Panc1 (cell line): Measurements from ENCODE around the gene GPR153. TPM values are rescaled to one million over a fixed set of nuclear protein-coding genes. Genes with fewer than 3 reads are reported as not detected.

ENCODE experiments used
- ATAC-seq: fragments of 200-7000 bp; cut with Tn5 transposase; 2 replicates; pipeline ENCODE4 v1.9.1; 2020; ENCODE audit warnings: mild to moderate bottlenecking, moderate library complexity
- BruUV-seq: library from RNA; stranded (reverse); fragments of 400-500 nt; replicated peaks from 2 replicates; lab custom pipeline; 2021; lab: Mats Ljungman, UMichigan
- CTCF ChIA-PET: fragments of 300-600 bp; sonication (Branson Sonifier 250); formaldehyde crosslinking; loops from one replicate; lab custom pipeline; 2022; ENCODE audit warnings: antibody characterized with exemption; lab: Charles Lee
- POLR2A ChIA-PET: fragments of 300-600 bp; sonication (Branson Sonifier 250); formaldehyde crosslinking; loops from one replicate; lab custom pipeline; 2022; ENCODE audit warnings: antibody characterized with exemption; lab: Charles Lee
- DNase-seq: peaks from one replicate; pipeline ENCODE4 v3.0.0-alpha.2; 2010; ENCODE audit warnings: low read depth, low spot score
- H3K27ac ChIP-seq: 2 replicates; pipeline ENCODE4 v1.5.1; 2011; ENCODE audit warnings: mild to moderate bottlenecking, low read length, inconsistent platforms
- H3K27me3 ChIP-seq: fragments of 200-500 bp; sonication (Bioruptor generic); 2 replicates; pipeline ENCODE4 v1.6.0; 2014; ENCODE audit warnings: low read length, inconsistent platforms; ENCODE audit not compliant: control insufficient read depth, insufficient read depth
- H3K36me3 ChIP-seq: fragments of 200-500 bp; sonication (Bioruptor generic); 2 replicates; pipeline ENCODE4 v1.5.1; 2014; ENCODE audit warnings: inconsistent platforms, mild to moderate bottlenecking, low read length, moderate library complexity; ENCODE audit not compliant: control insufficient read depth, insufficient read depth
- H3K4me1 ChIP-seq: 2 replicates; pipeline ENCODE4 v1.5.1; 2011; ENCODE audit warnings: inconsistent platforms, mild to moderate bottlenecking, low read length, moderate library complexity; ENCODE audit not compliant: control insufficient read depth, insufficient read depth
- H3K4me3 ChIP-seq, 2 experiments: 2 replicates each; pipeline ENCODE4 v1.5.1; 2011 to 2012; ENCODE audit warnings: low read depth in 2 of 2, low read length in 2 of 2, mild to moderate bottlenecking in 2 of 2, inconsistent platforms in 1 of 2, moderate library complexity in 1 of 2
- H3K9me3 ChIP-seq: fragments of 200-500 bp; sonication (Bioruptor generic); 2 replicates; pipeline ENCODE4 v1.5.1; 2014; ENCODE audit warnings: low read depth, mild to moderate bottlenecking, inconsistent platforms, low read length, moderate library complexity; ENCODE audit not compliant: control insufficient read depth, insufficient read depth
- POLR2AphosphoS5 ChIP-seq: IDR thresholded peaks from 2 replicates; pipeline ENCODE4 v1.6.1; 2012; ENCODE audit warnings: mild to moderate bottlenecking, low read depth, low read length, moderate library complexity
- REST ChIP-seq, 2 experiments: IDR thresholded peaks; 2 replicates each; pipeline ENCODE4 v1.6.1; 2011 to 2012; ENCODE audit warnings: low read depth in 2 of 2, control low read depth in 1 of 2, low read length in 1 of 2, mild to moderate bottlenecking in 1 of 2, moderate library complexity in 1 of 2; ENCODE audit not compliant: insufficient read depth in 1 of 2
- SIN3A ChIP-seq: IDR thresholded peaks from 2 replicates; pipeline ENCODE4 v1.6.1; 2012; ENCODE audit warnings: low read depth, mild to moderate bottlenecking, low read length, moderate library complexity, borderline replicate concordance; ENCODE audit not compliant: insufficient read depth
- TCF7L2 ChIP-seq: IDR thresholded peaks from 2 replicates; pipeline ENCODE4 v1.6.1; 2011; ENCODE audit warnings: mild to moderate bottlenecking, low read depth, low read length, inconsistent platforms
- in situ Hi-C: cut with HindIII; loops from 2 replicates; pipeline ENCODE4 v1.10.0; 2016; ENCODE audit warnings: low sequenced_read_pairs, low pct_unique_long_range_greater_than_20kb
- intact Hi-C: fragments of 100-400 bp; cut with micrococcal nuclease; formaldehyde crosslinking; loops from one replicate; pipeline ENCODE4 v1.10.0; 2022; ENCODE audit not compliant: unreplicated experiment
- total RNA-seq: library from RNA; stranded (reverse); gene quantifications from one replicate; pipeline ENCODE4 v1.2.1, GENCODE V29; 2021; ENCODE audit not compliant: unreplicated experiment
- TF ChIP-seq, protein P1 (sequence below): fragments of 450-650 bp; IDR thresholded peaks from 2 replicates; pipeline ENCODE4 v1.5.1; 2017; ENCODE audit warnings: mild to moderate bottlenecking

GPR153 gene
- total RNA-seq, 1 experiment from 2014 or later = 5.5 TPM

DNA sequence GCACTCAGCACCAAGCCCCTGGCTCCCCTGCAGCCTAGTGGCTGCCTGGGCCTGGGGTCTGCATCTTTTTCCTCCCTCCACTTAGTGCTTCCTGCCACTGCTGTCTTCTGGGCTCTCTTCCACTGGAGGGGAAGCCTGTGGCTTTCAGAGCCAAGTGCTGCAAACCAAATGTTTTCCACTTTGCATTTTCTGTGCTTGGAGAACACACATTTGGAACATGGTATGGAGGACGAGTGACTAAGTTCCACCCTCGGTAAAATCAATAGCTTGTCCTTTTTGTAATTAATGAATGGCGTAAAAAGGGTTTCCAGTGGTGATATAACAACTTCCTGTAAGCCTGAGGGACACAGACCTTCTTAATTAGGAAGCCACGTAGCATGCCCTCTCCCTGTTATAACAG lies 10.1 kb upstream of the GPR153 start:
- H3K9me3 ChIP-seq = no peaks in the 10 kb centered on the region
- ATAC-seq (no peak), DNase-seq (no peak)
- POLR2A ChIA-PET = no interaction called here
- H3K27me3 ChIP-seq = no peaks in the 10 kb centered on the region
- H3K4me3 ChIP-seq = no peak overlapping the region
- intact Hi-C loops (no loop called here), in situ Hi-C loops (no loop called here)
- TF ChIP-seq SIN3A (no peak), REST (IDR thresholded peaks at IDR 0.05; ENCODE audit: insufficient read depth in 1 of 2, low read depth in 2 of 2, low read length in 1 of 2) (no peak), POLR2AphosphoS5 (no peak), TCF7L2 (no peak)
- TF ChIP-seq, protein P1, sequence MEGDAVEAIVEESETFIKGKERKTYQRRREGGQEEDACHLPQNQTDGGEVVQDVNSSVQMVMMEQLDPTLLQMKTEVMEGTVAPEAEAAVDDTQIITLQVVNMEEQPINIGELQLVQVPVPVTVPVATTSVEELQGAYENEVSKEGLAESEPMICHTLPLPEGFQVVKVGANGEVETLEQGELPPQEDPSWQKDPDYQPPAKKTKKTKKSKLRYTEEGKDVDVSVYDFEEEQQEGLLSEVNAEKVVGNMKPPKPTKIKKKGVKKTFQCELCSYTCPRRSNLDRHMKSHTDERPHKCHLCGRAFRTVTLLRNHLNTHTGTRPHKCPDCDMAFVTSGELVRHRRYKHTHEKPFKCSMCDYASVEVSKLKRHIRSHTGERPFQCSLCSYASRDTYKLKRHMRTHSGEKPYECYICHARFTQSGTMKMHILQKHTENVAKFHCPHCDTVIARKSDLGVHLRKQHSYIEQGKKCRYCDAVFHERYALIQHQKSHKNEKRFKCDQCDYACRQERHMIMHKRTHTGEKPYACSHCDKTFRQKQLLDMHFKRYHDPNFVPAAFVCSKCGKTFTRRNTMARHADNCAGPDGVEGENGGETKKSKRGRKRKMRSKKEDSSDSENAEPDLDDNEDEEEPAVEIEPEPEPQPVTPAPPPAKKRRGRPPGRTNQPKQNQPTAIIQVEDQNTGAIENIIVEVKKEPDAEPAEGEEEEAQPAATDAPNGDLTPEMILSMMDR = no peak
- no peaks in the 10 kb centered on the region for H3K36me3 ChIP-seq
- CTCF ChIA-PET = no interaction called here
- H3K4me1 ChIP-seq = no peaks in the 10 kb centered on the region
- no peak overlapping the region for H3K27ac ChIP-seq
- no TSS peak for BruUV-seq

DNA sequence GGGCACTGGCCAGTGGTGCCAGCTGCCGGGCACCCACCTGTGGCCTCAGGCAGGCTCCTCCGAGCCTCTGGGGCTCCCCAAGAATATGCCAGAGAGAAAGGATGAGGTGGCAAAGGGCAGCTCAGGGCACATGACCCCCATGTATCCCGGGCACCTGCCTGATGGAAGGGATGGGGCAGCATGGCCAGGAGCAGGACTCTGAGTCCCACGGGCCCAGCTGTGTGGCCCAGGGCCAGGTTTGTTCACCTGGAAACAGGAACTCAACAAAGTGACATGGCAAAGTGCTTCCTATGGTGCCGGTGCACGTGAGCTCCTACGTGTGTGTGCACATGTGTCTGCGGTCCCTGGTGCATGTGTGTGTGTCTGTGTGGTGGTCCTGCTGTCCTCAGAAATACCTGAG lies 9.5 kb upstream of the GPR153 start:
- intact Hi-C loops = no loop called here
- TF ChIP-seq POLR2AphosphoS5 (no peak), SIN3A (no peak), TCF7L2 (no peak)
- no peak overlapping the region for H3K27ac ChIP-seq
- BruUV-seq = no TSS peak
- H3K27me3 ChIP-seq = no peaks in the 10 kb centered on the region
- no peaks in the 10 kb centered on the region for H3K36me3 ChIP-seq
- no peak overlapping the region for H3K4me3 ChIP-seq
- ATAC-seq (no peak), DNase-seq (no peak)
- CTCF ChIA-PET = no interaction called here
- H3K9me3 ChIP-seq = no peaks in the 10 kb centered on the region
- in situ Hi-C loops = no loop called here
- H3K4me1 ChIP-seq = no peaks in the 10 kb centered on the region
- POLR2A ChIA-PET = no interaction called here

DNA sequence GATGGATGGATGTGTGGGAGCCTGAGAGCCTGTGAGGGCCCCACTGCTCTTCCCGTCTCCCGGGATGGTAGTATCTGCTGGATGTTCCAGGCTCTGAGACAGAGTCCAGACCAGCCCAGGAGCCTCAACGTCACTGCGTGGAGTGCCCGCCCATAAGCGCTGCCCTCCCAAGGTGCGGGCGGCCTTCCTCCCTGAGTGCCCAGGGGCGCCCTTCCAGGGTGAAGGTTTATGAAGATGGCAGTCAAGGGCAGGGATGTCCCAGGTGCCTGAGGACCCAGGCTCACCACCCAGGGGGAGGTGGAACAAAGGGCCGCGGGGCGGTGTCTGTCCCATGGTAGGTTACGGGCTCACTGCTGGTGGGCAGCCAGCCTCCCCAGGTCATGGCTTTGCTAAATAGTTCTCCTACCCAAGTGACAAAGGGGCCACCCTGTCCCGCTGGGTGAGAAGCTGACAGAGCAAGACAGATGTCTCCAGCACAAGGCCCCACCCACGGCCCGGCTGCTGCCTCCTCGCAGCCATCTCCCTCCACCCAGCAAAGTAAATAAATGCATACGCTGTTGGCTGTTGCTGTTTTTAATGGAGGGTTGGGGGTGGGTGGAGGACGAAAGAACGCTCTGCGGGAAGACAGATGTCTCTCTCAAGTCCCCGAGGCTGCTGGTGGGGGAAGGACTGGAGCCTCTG lies 9.0 kb upstream of the GPR153 start:
- ATAC-seq = no peak
- in situ Hi-C loops = no loop called here
- H3K4me3 ChIP-seq = no peak overlapping the region
- H3K36me3 ChIP-seq = no peaks in the 10 kb centered on the region
- no peaks in the 10 kb centered on the region for H3K9me3 ChIP-seq
- no peaks in the 10 kb centered on the region for H3K27me3 ChIP-seq
- BruUV-seq = no TSS peak
- ChIA-PET CTCF (no interaction called here), POLR2A (no interaction called here)
- H3K27ac ChIP-seq = no peak overlapping the region
- intact Hi-C loops = no loop called here
- TF ChIP-seq REST (IDR thresholded peaks at IDR 0.05; ENCODE audit: insufficient read depth in 1 of 2, low read depth in 2 of 2, low read length in 1 of 2) (no peak), TCF7L2 (no peak), POLR2AphosphoS5 (no peak), SIN3A (no peak)
- TF ChIP-seq, protein P1 = no peak
- no peaks in the 10 kb centered on the region for H3K4me1 ChIP-seq
- DNase-seq = no peak
